GM12872 (cell line): ENCODE results near the gene ZBTB49.

Experiments used
- CTCF ChIP-seq: IDR thresholded peaks from 3 replicates; pipeline ENCODE4 v1.5.1; 2011; ENCODE audit warnings: low read depth, mild to moderate bottlenecking, low read length, moderate library complexity; ENCODE audit not compliant: insufficient read depth

The ZBTB49 gene

DNA sequence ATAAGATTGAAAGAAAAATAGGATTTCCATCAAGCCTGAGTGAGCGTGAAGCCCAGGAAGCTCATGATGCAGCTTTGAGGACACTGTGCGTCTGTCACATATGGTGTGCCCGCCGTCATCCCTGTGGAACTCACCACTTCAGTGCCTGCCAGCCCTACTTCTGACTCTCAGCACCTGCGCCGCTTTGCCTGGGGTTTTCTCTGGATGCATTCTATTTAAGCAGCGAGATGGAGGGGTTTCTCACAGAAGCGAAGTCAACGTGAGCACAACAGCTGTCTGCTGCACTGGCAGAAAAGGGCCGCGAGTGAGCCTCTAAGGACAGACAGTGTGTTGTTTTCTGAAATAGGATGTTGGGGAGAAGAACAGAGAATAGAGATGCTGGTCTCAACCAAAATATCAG, 35.9 kb upstream of the ZBTB49 start:
- no peak for TF ChIP-seq CTCF

GRCh38 chr4:4254666-4255065, 35.4 kb upstream of the ZBTB49 start:
- TF ChIP-seq CTCF, result no peak

GRCh38 chr4:4256799-4257198, 33.3 kb upstream of the ZBTB49 start:
- TF ChIP-seq CTCF, result no peak

DNA sequence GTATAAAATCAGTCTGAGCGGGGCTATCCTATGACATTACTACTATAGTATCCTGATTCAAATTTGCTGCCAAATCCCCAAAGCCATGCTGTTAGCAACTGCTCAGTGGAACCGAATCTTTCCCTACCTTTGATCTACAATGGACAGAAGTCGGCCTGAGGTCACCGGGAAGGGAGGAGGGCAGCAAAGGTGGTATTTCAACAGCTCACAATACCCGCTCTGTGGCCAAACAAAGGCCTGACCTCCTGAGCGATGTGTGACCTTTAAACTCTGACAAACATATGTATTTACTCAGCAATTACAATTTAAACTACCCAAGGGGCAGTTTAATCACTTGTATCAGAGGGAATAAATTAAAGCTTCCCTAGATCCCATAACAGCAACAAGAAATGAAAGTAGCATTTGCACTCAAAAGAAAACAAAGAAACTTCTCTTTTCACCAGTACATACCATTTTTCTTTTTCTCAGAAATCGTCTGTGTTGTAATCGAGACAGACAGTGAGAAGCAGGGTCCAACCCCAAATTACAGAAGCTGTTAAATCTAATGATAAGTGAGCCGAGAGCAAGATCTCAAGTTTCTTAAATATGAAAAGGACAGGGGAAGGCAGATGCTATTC, 30.5 kb upstream of the ZBTB49 start:
- no peak for TF ChIP-seq CTCF

GRCh38 chr4:4260185-4260751, 29.8 kb upstream of the ZBTB49 start:
- peak; percentile 48 for TF ChIP-seq CTCF

DNA sequence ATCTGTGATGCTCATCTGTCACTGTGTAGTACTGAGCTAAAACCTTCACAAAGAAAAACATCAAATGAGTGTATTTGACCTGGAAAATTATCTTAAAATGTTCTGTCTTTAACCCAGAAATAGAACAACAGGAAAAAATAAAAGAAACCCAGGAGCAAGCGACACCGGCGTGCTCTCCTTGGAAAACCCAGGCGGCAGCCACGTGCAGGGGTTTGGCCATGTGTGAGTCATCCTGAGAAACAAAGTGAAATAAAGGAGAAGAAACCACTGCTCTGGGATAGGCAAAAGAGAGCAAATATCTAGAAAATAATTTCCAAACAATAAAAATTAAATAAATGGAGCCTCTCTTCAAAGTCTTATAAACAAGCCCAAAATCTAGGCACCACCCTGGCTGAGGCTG, 22.1 kb upstream of the ZBTB49 start:
- no peak for TF ChIP-seq CTCF

DNA sequence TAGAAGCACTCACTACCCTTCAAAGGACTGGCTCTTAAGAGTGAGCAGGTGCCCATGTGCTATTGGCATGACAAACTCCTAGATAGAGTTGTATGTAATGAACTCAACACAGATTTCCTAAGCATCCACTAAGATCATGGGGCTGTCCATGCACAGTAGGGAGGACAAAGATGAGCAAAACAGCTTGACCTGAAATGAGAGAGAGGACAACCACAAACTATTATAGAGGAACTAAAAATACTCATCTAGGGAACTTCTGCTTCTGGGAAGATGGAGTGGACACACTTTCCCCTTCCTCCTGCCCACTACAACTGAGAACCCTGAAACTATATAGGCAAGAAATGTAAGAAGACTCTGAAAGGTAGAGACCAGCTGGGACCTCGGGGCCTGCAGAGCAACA, 21.3 kb upstream of the ZBTB49 start:
- TF ChIP-seq CTCF, result no peak

DNA sequence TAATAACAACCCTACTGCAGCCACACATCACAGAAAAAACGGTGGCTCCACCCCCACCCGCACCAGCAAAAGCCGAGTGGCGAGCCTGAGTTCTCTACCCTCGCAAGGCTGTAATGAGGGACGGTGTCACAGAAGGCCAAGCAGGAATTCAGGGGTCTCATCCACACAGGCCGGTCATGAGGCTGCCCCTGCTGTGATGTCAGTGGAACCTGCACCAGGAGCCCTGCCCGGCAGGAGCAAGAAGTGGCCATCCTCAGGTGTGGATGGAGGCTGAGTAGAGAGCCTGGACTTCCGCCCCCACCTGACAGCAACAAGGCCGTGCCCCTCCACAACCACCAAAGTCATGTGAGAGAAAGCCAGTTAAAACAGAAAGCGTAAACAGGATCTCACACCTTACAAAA, 20.7 kb upstream of the ZBTB49 start:
- no peak for TF ChIP-seq CTCF
